Measurements from ENCODE around the gene TRPM3. TPM values are rescaled to one million over a fixed set of nuclear protein-coding genes. Genes with fewer than 3 reads are reported as not detected.

The TRPM3 gene
- total and polyA plus RNA-seq, 2 of the 8 experiments (the other 6 are each of a cell fraction or from before 2014, with no cell fraction given) = 2.4 to 10.9 TPM

DNA sequence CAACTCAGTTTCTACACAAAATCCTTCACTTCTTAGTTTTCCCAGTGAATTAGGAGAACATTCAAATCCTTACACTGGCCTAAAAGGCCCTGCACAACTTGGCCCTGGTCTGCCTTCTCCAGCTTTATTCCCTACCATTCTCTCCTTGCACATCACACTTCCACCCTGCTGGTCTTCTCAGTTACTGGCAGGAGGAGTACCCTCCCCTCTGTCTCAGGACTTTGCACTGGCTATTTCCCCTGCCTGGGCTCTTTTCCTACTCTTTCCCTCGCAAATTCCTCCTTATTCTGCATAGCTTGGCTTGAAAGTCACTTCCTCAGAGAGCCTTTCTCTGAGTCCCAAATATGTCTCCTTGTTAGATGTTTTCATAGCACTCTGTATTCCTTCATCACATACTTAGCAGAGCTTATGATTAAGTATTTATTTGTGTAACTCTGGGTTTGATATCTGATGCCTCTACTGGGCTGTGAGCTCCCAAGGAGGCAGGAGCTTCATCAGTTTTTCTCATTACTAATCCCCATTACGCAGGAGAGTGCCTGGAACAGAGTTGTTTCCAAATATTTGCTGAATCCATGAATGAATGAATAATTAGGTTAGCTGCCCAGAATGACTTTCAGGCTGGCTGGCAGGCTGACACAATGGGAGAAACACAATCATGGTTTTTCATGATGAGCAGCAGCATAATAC lies 547.1 kb downstream of the TRPM3 start (continued):
- TF ChIP-seq, protein P1, sequence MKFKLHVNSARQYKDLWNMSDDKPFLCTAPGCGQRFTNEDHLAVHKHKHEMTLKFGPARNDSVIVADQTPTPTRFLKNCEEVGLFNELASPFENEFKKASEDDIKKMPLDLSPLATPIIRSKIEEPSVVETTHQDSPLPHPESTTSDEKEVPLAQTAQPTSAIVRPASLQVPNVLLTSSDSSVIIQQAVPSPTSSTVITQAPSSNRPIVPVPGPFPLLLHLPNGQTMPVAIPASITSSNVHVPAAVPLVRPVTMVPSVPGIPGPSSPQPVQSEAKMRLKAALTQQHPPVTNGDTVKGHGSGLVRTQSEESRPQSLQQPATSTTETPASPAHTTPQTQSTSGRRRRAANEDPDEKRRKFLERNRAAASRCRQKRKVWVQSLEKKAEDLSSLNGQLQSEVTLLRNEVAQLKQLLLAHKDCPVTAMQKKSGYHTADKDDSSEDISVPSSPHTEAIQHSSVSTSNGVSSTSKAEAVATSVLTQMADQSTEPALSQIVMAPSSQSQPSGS (IDR thresholded peaks at IDR 0.05; ENCODE audit: low read length) = no peak
- TF ChIP-seq GTF2F1 (IDR thresholded peaks at IDR 0.05; ENCODE audit: borderline replicate concordance, low read depth, low read length) (no peak), BRCA1 (IDR thresholded peaks at IDR 0.05; ENCODE audit: low read depth, low read length) (no peak), NANOG (IDR thresholded peaks at IDR 0.05; ENCODE audit: insufficient read depth, low read depth, low read length, poor library complexity, severe bottlenecking) (no peak), SP4 (IDR thresholded peaks at IDR 0.05; ENCODE audit: low read length) (no peak)

All from H1 (cell line).